ENCODE measurements around the gene TARP.
"Not testable (repeated sequence)": the region's sequence is repeated elsewhere in the genome, so short reads cannot be mapped to it uniquely, and the experiment has no call there.

TARP gene

GRCh38 chr7:38299275-38299931 lies 26.0 kb upstream of the TARP start:
- no peak for DNase-seq (ENCODE audit: low read depth in 3 of 3, low spot score in 2 of 3)

GRCh38 chr7:38296059-38296857 lies 22.8 kb upstream of the TARP start:
- no peak for DNase-seq (ENCODE audit: low read depth in 3 of 3, low spot score in 2 of 3)

GRCh38 chr7:38294926-38295325 lies 21.5 kb upstream of the TARP start:
- DNase-seq (ENCODE audit: low read depth in 3 of 3, low spot score in 2 of 3) = no peak

- no peak for DNase-seq (ENCODE audit: low read depth in 3 of 3, low spot score in 2 of 3)
Measured at GRCh38 chr7:38292442-38292841, 19.0 kb upstream of the TARP start.

- DNase-seq (ENCODE audit: low read depth in 3 of 3, low spot score in 2 of 3) = no peak
Measured at GRCh38 chr7:38291650-38292049, 18.2 kb upstream of the TARP start.

- no peak for DNase-seq (ENCODE audit: low read depth in 3 of 3, low spot score in 2 of 3)
Measured at GRCh38 chr7:38291117-38291647, 17.7 kb upstream of the TARP start.

- DNase-seq (ENCODE audit: low read depth in 3 of 3, low spot score in 2 of 3) = no peak
Measured at GRCh38 chr7:38284553-38284952, 11.1 kb upstream of the TARP start.

GRCh38 chr7:38283809-38284208 lies 10.4 kb upstream of the TARP start:
- DNase-seq (ENCODE audit: low read depth in 3 of 3, low spot score in 2 of 3) = no peak

GRCh38 chr7:38283107-38283506 lies 9.7 kb upstream of the TARP start:
- DNase-seq (ENCODE audit: low read depth in 3 of 3, low spot score in 2 of 3) = no peak

- no peak for DNase-seq (ENCODE audit: low read depth in 3 of 3, low spot score in 2 of 3)
Measured at GRCh38 chr7:38282081-38282480, 8.6 kb upstream of the TARP start.

- no peak for DNase-seq (ENCODE audit: low read depth in 3 of 3, low spot score in 2 of 3)
Measured at GRCh38 chr7:38281266-38281665, 7.8 kb upstream of the TARP start.

GRCh38 chr7:38280707-38281106 lies 7.3 kb upstream of the TARP start:
- no peak for DNase-seq (ENCODE audit: low read depth in 3 of 3, low spot score in 2 of 3)

- DNase-seq (ENCODE audit: low read depth in 3 of 3, low spot score in 2 of 3) = no peak
Measured at GRCh38 chr7:38280000-38280399, 6.6 kb upstream of the TARP start.

- DNase-seq (ENCODE audit: low read depth in 3 of 3, low spot score in 2 of 3) = no peak
Measured at GRCh38 chr7:38276096-38276877, 2.9 kb upstream of the TARP start.

- DNase-seq (ENCODE audit: low read depth in 3 of 3, low spot score in 2 of 3) = no peak
Measured at GRCh38 chr7:38274927-38275620, 1.6 kb upstream of the TARP start.

- DNase-seq (ENCODE audit: low read depth in 3 of 3, low spot score in 2 of 3) = no peak
Measured at GRCh38 chr7:38274486-38274885, 1.1 kb upstream of the TARP start.

- DNase-seq (ENCODE audit: low read depth in 3 of 3, low spot score in 2 of 3) = not testable (repeated sequence)
Measured at GRCh38 chr7:38270405-38270804, 3.0 kb downstream of the TARP start.

- DNase-seq (ENCODE audit: low read depth in 3 of 3, low spot score in 2 of 3) = not testable (repeated sequence)
Measured at GRCh38 chr7:38269704-38270346, 3.6 kb downstream of the TARP start.

- DNase-seq (ENCODE audit: low read depth in 3 of 3, low spot score in 2 of 3) = not testable (repeated sequence)
Measured at GRCh38 chr7:38265958-38266357, 7.5 kb downstream of the TARP start.

GRCh38 chr7:38264602-38265001 lies 8.8 kb downstream of the TARP start:
- DNase-seq (ENCODE audit: low read depth in 3 of 3, low spot score in 2 of 3) = not testable (repeated sequence)

All from right renal cortex interstitium (tissue), 3 donors.